HG02884 (cell line): ENCODE results near the gene KLHL13.

Experiments
- ATAC-seq: cut with Tn5 transposase; IDR thresholded peaks from one replicate; pipeline ENCODE4 v1.9.1; 2021; ENCODE audit warnings: mild to moderate bottlenecking, moderate library complexity; ENCODE audit not compliant: unreplicated experiment

The KLHL13 gene

GRCh38 chrX:117892469-117892868 is 224.1 kb downstream of the KLHL13 start:
- ATAC-seq = no peak

DNA sequence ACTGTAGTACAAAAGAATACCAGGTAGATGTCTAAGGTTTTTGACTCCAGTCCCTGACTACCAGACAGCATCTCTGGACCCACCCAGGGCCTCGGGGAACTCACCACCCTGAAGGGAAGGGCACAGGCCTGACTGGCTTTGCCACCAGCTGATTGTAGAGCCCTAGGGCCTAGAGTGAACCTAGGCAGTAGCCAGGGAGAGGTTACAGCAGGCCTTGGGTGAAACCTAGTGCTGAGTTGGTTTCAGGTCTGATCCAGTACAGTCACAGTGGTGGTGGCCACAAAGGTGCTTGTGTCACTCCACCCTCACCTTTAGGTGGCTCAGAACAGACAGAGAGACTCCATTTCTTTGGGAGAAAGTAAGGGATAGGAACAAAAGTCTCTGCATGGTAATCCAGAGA is 244.8 kb downstream of the KLHL13 start:
- ATAC-seq = no peak

DNA sequence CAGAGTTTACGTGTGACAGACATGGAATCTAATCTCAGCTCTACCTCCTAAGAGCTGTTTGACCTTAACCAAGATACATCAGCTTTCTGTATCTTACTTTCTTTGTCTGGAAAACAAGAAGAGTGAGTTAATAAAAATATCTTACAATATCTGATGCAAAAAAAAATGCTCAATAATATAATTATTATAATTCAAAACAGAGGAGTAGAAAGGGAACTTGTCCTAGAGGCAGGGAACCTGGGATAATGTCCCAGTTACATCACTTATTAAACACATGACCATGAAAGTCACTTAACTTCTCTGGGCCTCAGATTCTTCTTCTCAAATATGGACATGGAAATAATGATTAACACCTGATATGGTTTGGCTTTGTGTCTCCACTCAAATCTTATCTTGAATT is 256.1 kb downstream of the KLHL13 start:
- ATAC-seq = no peak

DNA sequence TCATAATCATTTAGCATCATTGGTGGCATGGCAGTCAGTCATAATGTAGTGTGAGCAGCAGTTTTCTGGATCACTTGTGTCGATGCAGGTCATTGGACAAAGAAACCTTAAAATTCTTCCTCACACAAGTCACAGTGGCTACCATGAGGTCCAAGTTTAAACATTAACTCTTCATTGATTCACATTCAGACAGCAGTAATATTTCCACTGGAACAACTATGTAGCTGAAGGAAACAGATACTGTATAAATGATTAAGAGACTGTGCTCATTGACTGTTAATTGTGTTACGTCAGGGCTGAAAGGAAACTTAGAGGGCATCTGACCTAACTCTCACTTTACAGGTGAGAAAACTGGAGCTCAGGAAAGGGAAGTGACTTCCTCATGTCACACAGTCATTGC is 261.8 kb downstream of the KLHL13 start:
- ATAC-seq = no peak

- ATAC-seq = no peak
Measured at GRCh38 chrX:117851025-117851424, 265.6 kb downstream of the KLHL13 start.
